ENCODE measurements around the gene MRPS7.

DNA sequence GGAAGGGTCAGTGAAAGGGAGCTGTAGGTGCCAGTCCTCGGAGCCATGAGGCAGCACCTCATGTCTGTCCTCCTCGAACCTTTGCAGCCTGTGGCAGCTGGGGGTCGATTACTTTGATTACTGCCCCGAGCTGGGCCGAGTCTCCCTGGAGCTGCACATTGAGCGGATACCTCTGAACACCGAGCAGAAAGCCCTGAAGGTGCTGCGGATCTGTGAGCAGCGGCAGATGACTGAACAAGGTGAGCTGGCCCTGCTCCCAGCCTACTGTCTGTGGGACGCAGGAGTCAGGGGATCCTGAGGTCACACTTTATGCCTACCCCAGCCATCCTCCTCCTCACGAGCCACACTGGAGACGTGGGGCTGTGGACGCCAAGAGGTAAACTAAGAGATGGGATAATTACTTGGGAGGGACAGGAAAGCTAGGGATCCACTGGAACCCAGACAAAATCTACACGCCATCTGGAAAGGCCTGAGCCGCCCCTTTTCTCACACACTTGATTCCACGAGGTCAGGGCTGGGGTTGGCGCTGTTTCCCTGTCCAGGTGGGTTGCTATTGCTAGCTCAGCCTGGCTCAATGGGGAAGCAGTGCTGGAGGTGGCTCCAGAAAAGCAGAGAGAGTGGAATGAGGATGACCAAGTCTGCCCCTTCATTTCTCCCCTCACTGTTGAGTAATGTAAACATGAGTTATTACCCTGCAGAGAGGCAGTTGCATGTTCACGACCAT lies 29.8 kb upstream of the MRPS7 start:
- TF ChIP-seq YY1 (IDR thresholded peaks at IDR 0.05; ENCODE audit: low read depth, low read length) (no peak), SIX5 (IDR thresholded peaks at IDR 0.05; ENCODE audit: low read depth, low read length) (no peak), SIN3A (conservative IDR thresholded peaks at IDR 0.05 in 1 of 2, IDR thresholded peaks at IDR 0.05 in 1 of 2; ENCODE audit: low read depth in 1 of 2, low read length in 2 of 2) (no peak), TEAD4 (IDR thresholded peaks at IDR 0.05; ENCODE audit: low read depth, low read length) (no peak)
- TF ChIP-seq, protein P1, sequence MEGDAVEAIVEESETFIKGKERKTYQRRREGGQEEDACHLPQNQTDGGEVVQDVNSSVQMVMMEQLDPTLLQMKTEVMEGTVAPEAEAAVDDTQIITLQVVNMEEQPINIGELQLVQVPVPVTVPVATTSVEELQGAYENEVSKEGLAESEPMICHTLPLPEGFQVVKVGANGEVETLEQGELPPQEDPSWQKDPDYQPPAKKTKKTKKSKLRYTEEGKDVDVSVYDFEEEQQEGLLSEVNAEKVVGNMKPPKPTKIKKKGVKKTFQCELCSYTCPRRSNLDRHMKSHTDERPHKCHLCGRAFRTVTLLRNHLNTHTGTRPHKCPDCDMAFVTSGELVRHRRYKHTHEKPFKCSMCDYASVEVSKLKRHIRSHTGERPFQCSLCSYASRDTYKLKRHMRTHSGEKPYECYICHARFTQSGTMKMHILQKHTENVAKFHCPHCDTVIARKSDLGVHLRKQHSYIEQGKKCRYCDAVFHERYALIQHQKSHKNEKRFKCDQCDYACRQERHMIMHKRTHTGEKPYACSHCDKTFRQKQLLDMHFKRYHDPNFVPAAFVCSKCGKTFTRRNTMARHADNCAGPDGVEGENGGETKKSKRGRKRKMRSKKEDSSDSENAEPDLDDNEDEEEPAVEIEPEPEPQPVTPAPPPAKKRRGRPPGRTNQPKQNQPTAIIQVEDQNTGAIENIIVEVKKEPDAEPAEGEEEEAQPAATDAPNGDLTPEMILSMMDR (IDR thresholded peaks at IDR 0.05; ENCODE audit: control extremely low read depth in 1 of 3, insufficient read depth in 1 of 3, low read depth in 1 of 3, low read length in 3 of 3): no peak
- TF ChIP-seq, protein P2, sequence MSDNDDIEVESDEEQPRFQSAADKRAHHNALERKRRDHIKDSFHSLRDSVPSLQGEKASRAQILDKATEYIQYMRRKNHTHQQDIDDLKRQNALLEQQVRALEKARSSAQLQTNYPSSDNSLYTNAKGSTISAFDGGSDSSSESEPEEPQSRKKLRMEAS (IDR thresholded peaks at IDR 0.05): no peak
